Lung (tissue), 12 donors: Measurements from ENCODE around the gene NFKB1. TPM values are rescaled to one million over a fixed set of nuclear protein-coding genes. Genes with fewer than 3 reads are reported as not detected.
"Not testable (repeated sequence)": the region's sequence is repeated elsewhere in the genome, so short reads cannot be mapped to it uniquely, and the experiment has no call there.

Experiments used
- ATAC-seq: fragments of 200-7000 bp; cut with Tn5 transposase; one replicate; pipeline ENCODE4 v1.9.1; 2020; ENCODE audit warnings: moderate number of reproducible peaks; ENCODE audit not compliant: insufficient read depth, low FRiP score
- DNase-seq, 3 donors: peaks; one replicate each; pipeline ENCODE4 v3.0.0-alpha.2; 2013 to 2017
- H3K27ac ChIP-seq, 2 donors: one replicate each; pipeline ENCODE4 v1.5.1; 2013; ENCODE audit warnings: mild to moderate bottlenecking in 2 of 2, moderate library complexity in 2 of 2, control low read depth in 1 of 2, inconsistent platforms in 1 of 2, low read depth in 1 of 2, low read length in 1 of 2
- H3K27me3 ChIP-seq, 3 donors: one replicate each; pipeline ENCODE4 v1.5.1; 2013; ENCODE audit warnings: low read length in 2 of 3; ENCODE audit not compliant: control insufficient read depth in 3 of 3, insufficient read depth in 3 of 3
- H3K36me3 ChIP-seq, 4 donors: one replicate each; pipeline ENCODE4 v1.5.1; 2013; ENCODE audit warnings: low read length in 4 of 4, mild to moderate bottlenecking in 1 of 4, moderate library complexity in 1 of 4; ENCODE audit not compliant: control insufficient read depth in 4 of 4, insufficient read depth in 4 of 4
- H3K4me1 ChIP-seq, 5 donors: one replicate each; pipeline ENCODE4 v1.5.1; 2013; ENCODE audit warnings: low read length in 5 of 5, mild to moderate bottlenecking in 2 of 5, moderate library complexity in 1 of 5; ENCODE audit not compliant: control insufficient read depth in 5 of 5, insufficient read depth in 5 of 5
- H3K4me3 ChIP-seq: one replicate; pipeline ENCODE4 v1.5.1; 2013; ENCODE audit warnings: mild to moderate bottlenecking, control low read depth, moderate library complexity
- H3K9ac ChIP-seq, 2 donors: one replicate each; pipeline ENCODE4 v1.5.1; 2013; ENCODE audit warnings: low read length in 2 of 2, control low read depth in 1 of 2; ENCODE audit not compliant: insufficient read depth in 1 of 2
- H3K9me3 ChIP-seq, 4 donors: one replicate each; pipeline ENCODE4 v1.5.1; 2013; ENCODE audit warnings: low read length in 3 of 4, mild to moderate bottlenecking in 1 of 4, moderate library complexity in 1 of 4; ENCODE audit not compliant: control insufficient read depth in 4 of 4, insufficient read depth in 3 of 4
- WGBS, 2 donors: extraction: QIAGEN DNeasy Blood & Tissue Kit; methylation state at CpG; one replicate each; pipeline ENCODE4 v1.1.7; 2013; 5-methylcytosine and 5-hydroxymethylcytosine counted together
- polyA plus RNA-seq, 2 donors: library from polyadenylated mRNA; stranded (reverse); fragments of 200-250 nt; gene quantifications; one replicate each; pipeline ENCODE4 v1.2.1, GENCODE V29; 2013
- total RNA-seq, 2 donors: library from RNA; depleted of rRNA in 1 of 2; stranded (reverse); fragments of >200 nt in 1 of 2; gene quantifications; one replicate each; pipeline ENCODE4 v1.2.1, GENCODE V29; 2014 to 2021
- TF ChIP-seq, protein P1 (sequence below): IDR thresholded peaks from 2 replicates; pipeline ENCODE4 v1.5.1; 2012; ENCODE audit warnings: mild to moderate bottlenecking; ENCODE audit errors: control extremely low read depth, extremely low read depth
- donor health status: control.
- donor health status: control.
- donor health status: Bipolar disorder and iron deficiency.
- donor health status: healthy.
- donor health status: DM: yes; HTN: yes; CAD: no.

NFKB1 gene
- total and polyA plus RNA-seq, 4 donors, result 12.3 to 66.0 (median 56.7) TPM

DNA sequence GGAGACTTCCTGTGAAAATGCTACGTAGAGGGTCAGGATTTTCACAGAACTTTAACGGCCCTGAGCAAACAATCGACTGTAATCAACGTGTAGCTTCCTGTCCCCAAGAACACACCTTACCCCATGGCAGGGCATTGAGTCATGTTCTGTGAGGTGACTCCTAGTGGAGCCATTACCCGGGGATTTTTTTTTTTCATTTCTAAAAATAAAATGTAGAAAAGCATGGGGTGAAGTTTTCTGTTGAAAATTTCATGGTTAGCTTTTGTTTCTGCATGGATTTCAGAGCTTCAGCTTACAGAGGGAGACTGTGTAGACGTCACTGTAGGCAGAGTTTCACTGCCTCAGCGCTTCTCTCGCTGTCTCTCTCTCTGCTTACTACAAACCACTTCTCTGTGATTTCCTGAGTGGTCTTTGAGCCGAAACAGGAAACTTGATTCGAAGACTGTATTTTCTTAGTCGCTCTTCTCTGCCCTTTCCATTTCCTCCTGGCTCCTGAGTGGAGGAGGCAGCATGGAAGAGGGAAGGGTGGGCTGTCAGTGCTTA lies 111.7 kb downstream of the NFKB1 start:
- TF ChIP-seq, protein P1, sequence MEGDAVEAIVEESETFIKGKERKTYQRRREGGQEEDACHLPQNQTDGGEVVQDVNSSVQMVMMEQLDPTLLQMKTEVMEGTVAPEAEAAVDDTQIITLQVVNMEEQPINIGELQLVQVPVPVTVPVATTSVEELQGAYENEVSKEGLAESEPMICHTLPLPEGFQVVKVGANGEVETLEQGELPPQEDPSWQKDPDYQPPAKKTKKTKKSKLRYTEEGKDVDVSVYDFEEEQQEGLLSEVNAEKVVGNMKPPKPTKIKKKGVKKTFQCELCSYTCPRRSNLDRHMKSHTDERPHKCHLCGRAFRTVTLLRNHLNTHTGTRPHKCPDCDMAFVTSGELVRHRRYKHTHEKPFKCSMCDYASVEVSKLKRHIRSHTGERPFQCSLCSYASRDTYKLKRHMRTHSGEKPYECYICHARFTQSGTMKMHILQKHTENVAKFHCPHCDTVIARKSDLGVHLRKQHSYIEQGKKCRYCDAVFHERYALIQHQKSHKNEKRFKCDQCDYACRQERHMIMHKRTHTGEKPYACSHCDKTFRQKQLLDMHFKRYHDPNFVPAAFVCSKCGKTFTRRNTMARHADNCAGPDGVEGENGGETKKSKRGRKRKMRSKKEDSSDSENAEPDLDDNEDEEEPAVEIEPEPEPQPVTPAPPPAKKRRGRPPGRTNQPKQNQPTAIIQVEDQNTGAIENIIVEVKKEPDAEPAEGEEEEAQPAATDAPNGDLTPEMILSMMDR, result no peak
- no peaks in the 10 kb centered on the region for H3K9me3 ChIP-seq
- peak in 1 of 3 donors; percentile 35 for DNase-seq
- H3K4me3 ChIP-seq, result no peak overlapping the region
- peak overlapping the region in 1 of 2 donors; percentile 71 for H3K27ac ChIP-seq
- H3K9ac ChIP-seq, result no peak overlapping the region
- 27 to 37% methylated on average over 11 of the region's 11 CpGs for WGBS, 2 donors
- no peak for ATAC-seq
- H3K4me1 ChIP-seq, result peaks cover 0 to 3% (median 0%) of the 10 kb centered on the region in 5 donors
- H3K36me3 ChIP-seq, result peaks cover 40 to 60% (median 46%) of the 10 kb centered on the region in 4 donors
- no peaks in the 10 kb centered on the region for H3K27me3 ChIP-seq

GRCh38 chr4:102614801-102615200 lies 113.6 kb downstream of the NFKB1 start:
- WGBS, 2 donors, result 63 to 65% methylated on average over 9 of the region's 9 CpGs
- no peaks in the 10 kb centered on the region for H3K27me3 ChIP-seq
- DNase-seq (peak in 1 of 3 donors; percentile 26), ATAC-seq (no peak)
- TF ChIP-seq, protein P1, result no peak
- no peaks in the 10 kb centered on the region for H3K9me3 ChIP-seq
- no peak overlapping the region for H3K4me3 ChIP-seq
- peak overlapping the region in 1 of 2 donors; percentile 52 for H3K27ac ChIP-seq
- H3K9ac ChIP-seq, result no peak overlapping the region
- H3K36me3 ChIP-seq, result peaks cover 33 to 48% (median 42%) of the 10 kb centered on the region in 4 donors
- peaks cover 0 to 3% (median 0%) of the 10 kb centered on the region in 5 donors for H3K4me1 ChIP-seq

DNA sequence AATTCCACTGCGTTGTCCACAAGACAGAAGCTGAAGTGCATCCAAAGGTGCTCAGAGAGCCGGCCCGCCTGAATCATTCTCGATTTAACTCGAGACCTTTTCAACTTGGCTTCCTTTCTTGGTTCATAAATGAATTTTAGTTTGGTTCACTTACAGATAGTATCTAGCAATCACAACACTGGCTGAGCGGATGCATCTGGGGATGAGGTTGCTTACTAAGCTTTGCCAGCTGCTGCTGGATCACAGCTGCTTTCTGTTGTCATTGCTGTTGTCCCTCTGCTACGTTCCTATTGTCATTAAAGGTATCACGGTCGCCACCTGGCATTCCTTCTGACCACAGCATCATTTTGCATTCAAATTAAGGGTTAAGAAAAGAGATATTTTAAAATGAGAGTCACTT lies 115.5 kb downstream of the NFKB1 start:
- no peak overlapping the region for H3K4me3 ChIP-seq
- H3K27ac ChIP-seq, result peak overlapping the region in 1 of 2 donors; percentile 78
- no peak overlapping the region for H3K9ac ChIP-seq
- 73 to 83% methylated on average over 9 of the region's 9 CpGs for WGBS, 2 donors
- DNase-seq (peak in 2 of 3 donors; percentile 29 to 66), ATAC-seq (no peak)
- peaks cover 0 to 3% (median 0%) of the 10 kb centered on the region in 5 donors for H3K4me1 ChIP-seq
- TF ChIP-seq, protein P1, result no peak
- H3K27me3 ChIP-seq, result no peaks in the 10 kb centered on the region
- H3K36me3 ChIP-seq, result peaks cover 22 to 37% (median 29%) of the 10 kb centered on the region in 4 donors
- no peaks in the 10 kb centered on the region for H3K9me3 ChIP-seq

- H3K27me3 ChIP-seq, H3K9me3 ChIP-seq, H3K27ac ChIP-seq, DNase-seq, H3K9ac ChIP-seq, ATAC-seq, H3K4me3 ChIP-seq, H3K4me1 ChIP-seq: not testable (repeated sequence)
- 66 to 75% methylated on average over 9 of the region's 9 CpGs for WGBS, 2 donors
- H3K36me3 ChIP-seq, result peaks cover 9 to 21% (median 15%) of the 10 kb centered on the region in 4 donors
These were observed 117.9 kb downstream of the NFKB1 start for GRCh38 chr4:102619021-102619420.

DNA sequence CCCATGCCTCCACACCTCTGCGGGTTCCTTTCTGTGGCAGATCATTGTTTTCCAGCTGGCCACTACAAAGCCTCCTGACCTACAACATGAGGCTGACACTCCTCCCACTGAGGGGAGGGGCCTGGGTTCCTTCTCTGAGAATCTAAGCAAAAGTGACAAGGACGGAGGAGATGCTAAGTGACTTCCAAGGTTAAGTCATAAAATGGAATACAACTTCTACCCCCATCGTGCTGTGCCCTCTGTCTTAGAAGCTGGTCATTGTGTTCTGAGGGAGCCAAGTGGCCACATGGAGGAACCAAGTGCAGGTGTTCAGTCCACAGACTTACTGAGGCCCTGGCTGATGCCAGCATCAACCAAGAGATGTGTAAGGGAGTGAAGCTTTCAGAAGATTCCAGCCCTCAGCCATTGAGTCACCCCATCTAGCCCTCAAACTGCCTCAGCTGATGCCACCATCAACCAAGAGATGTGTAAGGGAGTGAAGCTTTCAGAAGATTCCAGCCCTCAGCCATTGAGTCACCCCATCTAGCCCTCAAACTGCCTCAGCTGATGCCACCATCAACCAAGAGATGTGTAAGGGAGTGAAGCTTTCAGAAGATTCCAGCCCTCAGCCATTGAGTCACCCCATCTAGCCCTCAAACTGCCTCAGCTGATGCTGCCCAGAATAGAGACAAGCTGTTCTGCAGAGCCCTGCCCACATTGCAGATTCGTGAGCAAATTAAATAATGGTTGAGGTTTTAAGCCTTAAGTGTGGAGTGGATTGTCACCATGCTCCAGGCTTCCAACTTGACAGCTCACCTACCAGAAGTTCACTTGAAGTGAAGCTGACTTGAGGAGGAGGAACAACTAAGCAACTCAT lies 118.8 kb downstream of the NFKB1 start:
- ATAC-seq, result peak; percentile 35
- Histone ChIP-seq H3K36me3 (peaks cover 3 to 11% (median 7%) of the 10 kb centered on the region in 4 donors), H3K27ac (peak overlapping the region in 1 of 2 donors; percentile 49)
- not testable (repeated sequence) for H3K9ac ChIP-seq, H3K27me3 ChIP-seq, DNase-seq, H3K9me3 ChIP-seq, H3K4me1 ChIP-seq, H3K4me3 ChIP-seq
- 76 to 84% methylated on average over 4 of the region's 4 CpGs for WGBS, 2 donors
